H9 (cell line): ENCODE measurements around the gene DHX35. TPM values are rescaled to one million over a fixed set of nuclear protein-coding genes. Genes with fewer than 3 reads are reported as not detected.

Experiments
- DNase-seq: peaks from one replicate; pipeline ENCODE4 v3.0.0-alpha.2; 2017
- H2AFZ ChIP-seq: one replicate; pipeline ENCODE4 v1.6.1; 2013; ENCODE audit warnings: mild to moderate bottlenecking, low read length, control low read depth, moderate library complexity
- H2AK5ac ChIP-seq: 2 replicates; pipeline ENCODE4 v1.6.1; 2013; ENCODE audit warnings: low read length, control low read depth, mixed read lengths; ENCODE audit not compliant: insufficient read length
- H2BK120ac ChIP-seq: one replicate; pipeline ENCODE4 v1.6.1; 2013; ENCODE audit warnings: low read depth, mild to moderate bottlenecking, low read length, control low read depth, inconsistent platforms; ENCODE audit not compliant: poor library complexity, severe bottlenecking
- H2BK12ac ChIP-seq: 2 replicates; pipeline ENCODE4 v1.6.1; 2013; ENCODE audit warnings: low read length, control low read depth, mixed read lengths, low read depth; ENCODE audit not compliant: insufficient read length
- H2BK15ac ChIP-seq: 2 replicates; pipeline ENCODE4 v1.6.1; 2013; ENCODE audit warnings: low read depth, low read length, control low read depth
- H2BK20ac ChIP-seq: one replicate; pipeline ENCODE4 v1.6.1; 2013; ENCODE audit warnings: low read depth, mild to moderate bottlenecking, low read length, control low read depth, inconsistent platforms; ENCODE audit not compliant: poor library complexity, severe bottlenecking
- H2BK5ac ChIP-seq: 2 replicates; pipeline ENCODE4 v1.6.1; 2013; ENCODE audit warnings: low read length, control low read depth, mixed read lengths; ENCODE audit not compliant: insufficient read length
- H3K14ac ChIP-seq: 2 replicates; pipeline ENCODE4 v1.6.1; 2013; ENCODE audit warnings: low read length, control low read depth; ENCODE audit not compliant: insufficient read depth
- H3K18ac ChIP-seq: 2 replicates; pipeline ENCODE4 v1.6.1; 2013; ENCODE audit warnings: low read depth, mild to moderate bottlenecking, mixed read lengths, low read length, control low read depth; ENCODE audit not compliant: insufficient read length
- H3K23ac ChIP-seq: 2 replicates; pipeline ENCODE4 v1.6.1; 2013; ENCODE audit warnings: low read length, control low read depth, mixed read lengths, low read depth; ENCODE audit not compliant: insufficient read length
- H3K23me2 ChIP-seq: 2 replicates; pipeline ENCODE4 v1.6.1; 2013; ENCODE audit warnings: low read depth, mild to moderate bottlenecking, mixed read lengths, low read length, control low read depth; ENCODE audit not compliant: insufficient read length, poor library complexity, severe bottlenecking
- H3K27ac ChIP-seq: 2 replicates; pipeline ENCODE4 v1.5.1; 2013; ENCODE audit warnings: low read length, control low read depth, mixed read lengths, low read depth; ENCODE audit not compliant: insufficient read length
- H3K27me3 ChIP-seq: 2 replicates; pipeline ENCODE4 v1.6.1; 2013; ENCODE audit warnings: low read length, control low read depth, inconsistent platforms; ENCODE audit not compliant: insufficient read depth
- H3K4ac ChIP-seq: 2 replicates; pipeline ENCODE4 v1.6.1; 2013; ENCODE audit warnings: low read depth, mild to moderate bottlenecking, control low read depth, inconsistent platforms, low read length, moderate library complexity
- H3K4me1 ChIP-seq: 2 replicates; pipeline ENCODE4 v1.6.1; 2013; ENCODE audit warnings: low read length, control low read depth, inconsistent platforms; ENCODE audit not compliant: insufficient read depth
- H3K4me2 ChIP-seq: 2 replicates; pipeline ENCODE4 v1.6.1; 2013; ENCODE audit warnings: low read length, control low read depth, mixed read lengths; ENCODE audit not compliant: insufficient read length, insufficient read depth
- H3K56ac ChIP-seq: 2 replicates; pipeline ENCODE4 v1.6.1; 2013; ENCODE audit warnings: low read depth, mild to moderate bottlenecking, mixed read lengths, low read length, control low read depth; ENCODE audit not compliant: insufficient read length
- H3K79me1 ChIP-seq: 2 replicates; pipeline ENCODE4 v1.6.1; 2013; ENCODE audit warnings: low read depth, mild to moderate bottlenecking, moderate library complexity, low read length, control low read depth, inconsistent platforms; ENCODE audit not compliant: insufficient read depth, poor library complexity, severe bottlenecking
- H3K79me2 ChIP-seq: 2 replicates; pipeline ENCODE4 v1.6.1; 2013; ENCODE audit warnings: low read length, control low read depth, inconsistent platforms; ENCODE audit not compliant: insufficient read depth
- H3K9ac ChIP-seq: 2 replicates; pipeline ENCODE4 v1.6.1; 2013; ENCODE audit warnings: low read length, control low read depth, mixed read lengths; ENCODE audit not compliant: insufficient read length; ENCODE audit errors: extremely low read depth
- H3K9me3 ChIP-seq: one replicate; pipeline ENCODE4 v1.6.1; 2013; ENCODE audit warnings: low read depth, low read length, inconsistent platforms; ENCODE audit not compliant: control insufficient read depth
- H3T11ph ChIP-seq: one replicate; pipeline ENCODE4 v1.6.1; 2013; ENCODE audit warnings: mild to moderate bottlenecking, low read length, control low read depth, inconsistent platforms
- H4K20me1 ChIP-seq: one replicate; pipeline ENCODE4 v1.6.1; 2013; ENCODE audit not compliant: control insufficient read depth, insufficient read length, insufficient read depth
- H4K5ac ChIP-seq: 2 replicates; pipeline ENCODE4 v1.6.1; 2013; ENCODE audit warnings: low read depth, mild to moderate bottlenecking, mixed read lengths, low read length, control low read depth; ENCODE audit not compliant: insufficient read length
- H4K8ac ChIP-seq: replicated peaks from 2 replicates; pipeline ENCODE4 v1.6.1; 2013; ENCODE audit warnings: low read length, control low read depth, mixed read lengths, low read depth; ENCODE audit not compliant: insufficient read length
- H4K91ac ChIP-seq: 2 replicates; pipeline ENCODE4 v1.6.1; 2013; ENCODE audit warnings: low read depth, mild to moderate bottlenecking, moderate library complexity, mixed read lengths, low read length, control low read depth; ENCODE audit not compliant: insufficient read length
- H3K27ac Mint-ChIP-seq, 3 experiments: 2 replicates in 2 of 3; 3 replicates in 1 of 3; pipeline ENCODE4 v1.8.0; 2020 to 2021; ENCODE audit warnings: mixed read lengths in 3 of 3, mild to moderate bottlenecking in 1 of 3, moderate library complexity in 1 of 3
- H3K27me3 Mint-ChIP-seq: 2 replicates; pipeline ENCODE4 v1.8.0; 2021; ENCODE audit warnings: low read depth, mild to moderate bottlenecking, moderate library complexity, mixed read lengths
- H3K36me3 Mint-ChIP-seq, 3 experiments: 2 replicates in 2 of 3; 3 replicates in 1 of 3; pipeline ENCODE4 v1.8.0; 2020 to 2021; ENCODE audit warnings: low read depth in 3 of 3, mixed read lengths in 3 of 3; ENCODE audit not compliant: insufficient read depth in 1 of 3
- H3K4me1 Mint-ChIP-seq, 2 experiments: 2 replicates each; pipeline ENCODE4 v1.8.0; 2020; ENCODE audit warnings: mixed read lengths in 2 of 2
- H3K4me3 Mint-ChIP-seq, 2 experiments: 2 replicates in 1 of 2; 3 replicates in 1 of 2; pipeline ENCODE4 v1.8.0; 2020 to 2021; ENCODE audit warnings: mild to moderate bottlenecking in 2 of 2, mixed read lengths in 2 of 2, moderate library complexity in 1 of 2
- H3K9me3 Mint-ChIP-seq, 2 experiments: 2 replicates in 1 of 2; 3 replicates in 1 of 2; pipeline ENCODE4 v1.8.0; 2020; ENCODE audit warnings: mild to moderate bottlenecking in 2 of 2, mixed read lengths in 2 of 2, moderate library complexity in 1 of 2
- CTCF ChIP-seq: fragments of 200-600 bp; sonication (generic); conservative IDR thresholded peaks from 3 replicates; pipeline ENCODE4 v1.8.0; 2021; ENCODE audit warnings: antibody characterized with exemption, mild to moderate bottlenecking
- WGBS: extraction: QIAGEN DNeasy Blood & Tissue Kit; methylation state at CpG from one replicate; pipeline ENCODE4 v1.1.7; 2013; ENCODE audit warnings: missing lambda C conversion rate, low lambda C conversion rate, mixed read lengths; ENCODE audit not compliant: insufficient read length; ENCODE audit errors: extremely low coverage; 5-methylcytosine and 5-hydroxymethylcytosine counted together
- total RNA-seq: library from RNA; stranded (reverse); gene quantifications from 2 replicates; pipeline ENCODE4 v1.2.1, GENCODE V29; 2021

DHX35 gene
- total RNA-seq, 1 experiment from 2014 or later, result 14.4 TPM

GRCh38 chr20:39036011-39036410 lies 73.9 kb downstream of the DHX35 start:
- H3K4me1 ChIP-seq, result no peaks in the 10 kb centered on the region
- no peak overlapping the region for H2BK120ac ChIP-seq
- H3K23me2 ChIP-seq, result no peaks in the 10 kb centered on the region
- H3K18ac ChIP-seq, result no peak overlapping the region
- H3K27me3 Mint-ChIP-seq, result no peaks in the 10 kb centered on the region
- H3K27ac ChIP-seq, result no peak overlapping the region
- no peak overlapping the region for H3T11ph ChIP-seq
- H4K91ac ChIP-seq, result no peak overlapping the region
- H3K27me3 ChIP-seq, result no peaks in the 10 kb centered on the region
- H3K4me2 ChIP-seq, result no peak overlapping the region
- no peak overlapping the region for H2AK5ac ChIP-seq
- no peak overlapping the region for H3K56ac ChIP-seq
- no peak for TF ChIP-seq CTCF
- no peak overlapping the region for H4K8ac ChIP-seq
- no peak overlapping the region for H3K14ac ChIP-seq
- H3K27ac Mint-ChIP-seq, result peak overlapping the region in 1 of 3 experiments; percentile 36; a peak in 1 of 7 replicates
- H3K79me2 ChIP-seq, result no peaks in the 10 kb centered on the region
- H3K23ac ChIP-seq, result no peak overlapping the region
- no peak overlapping the region for H2BK15ac ChIP-seq
- H4K20me1 ChIP-seq, result no peaks in the 10 kb centered on the region
- H3K79me1 ChIP-seq, result no peaks in the 10 kb centered on the region
- no peak overlapping the region for H4K5ac ChIP-seq
- no peak for DNase-seq
- H3K4ac ChIP-seq, result no peak overlapping the region
- H2BK12ac ChIP-seq, result no peak overlapping the region
- H3K9me3 Mint-ChIP-seq, result no peaks in the 10 kb centered on the region
- H3K4me1 Mint-ChIP-seq, result no peaks in the 10 kb centered on the region
- no peak overlapping the region for H3K4me3 Mint-ChIP-seq
- no peak overlapping the region for H2BK5ac ChIP-seq
- no peaks in the 10 kb centered on the region for H3K9me3 ChIP-seq
- H2BK20ac ChIP-seq, result no peak overlapping the region
- H3K36me3 Mint-ChIP-seq, result peaks cover 15 to 72% (median 29%) of the 10 kb centered on the region in 3 experiments; a peak in 6 of 7 replicates
- H3K9ac ChIP-seq, result no peak overlapping the region
- no peak overlapping the region for H2AFZ ChIP-seq
- WGBS, result no CpG with 5 or more reads among the region's 1 CpG
